ENCODE results near the gene FAM110D. TPM values are rescaled to one million over a fixed set of nuclear protein-coding genes. Genes with fewer than 3 reads are reported as not detected.

Gene FAM110D
- total and polyA plus RNA-seq, 11 donors, result 2.2 to 6.5 (median 3.2) TPM

- peak; percentile 42 to 83 (median 64) for DNase-seq
- Histone ChIP-seq H3K27me3 (peaks cover 0 to 30% (median 0%) of the 10 kb centered on the region in 9 donors), H3K4me1 (peaks cover 0 to 54% (median 28%) of the 10 kb centered on the region in 12 donors), H3K9me3 (no peaks in the 10 kb centered on the region), H3K27ac (peak overlapping the region in 10 of 12 donors; percentile 42 to 76 (median 57)), H3K4me3 (peak overlapping the region in 11 of 12 donors; percentile 27 to 61 (median 49)), H3K36me3 (no peaks in the 10 kb centered on the region)
- peak in 3 of 4 donors; percentile 18 to 33 (median 29) for ATAC-seq
- TF ChIP-seq, protein P1, sequence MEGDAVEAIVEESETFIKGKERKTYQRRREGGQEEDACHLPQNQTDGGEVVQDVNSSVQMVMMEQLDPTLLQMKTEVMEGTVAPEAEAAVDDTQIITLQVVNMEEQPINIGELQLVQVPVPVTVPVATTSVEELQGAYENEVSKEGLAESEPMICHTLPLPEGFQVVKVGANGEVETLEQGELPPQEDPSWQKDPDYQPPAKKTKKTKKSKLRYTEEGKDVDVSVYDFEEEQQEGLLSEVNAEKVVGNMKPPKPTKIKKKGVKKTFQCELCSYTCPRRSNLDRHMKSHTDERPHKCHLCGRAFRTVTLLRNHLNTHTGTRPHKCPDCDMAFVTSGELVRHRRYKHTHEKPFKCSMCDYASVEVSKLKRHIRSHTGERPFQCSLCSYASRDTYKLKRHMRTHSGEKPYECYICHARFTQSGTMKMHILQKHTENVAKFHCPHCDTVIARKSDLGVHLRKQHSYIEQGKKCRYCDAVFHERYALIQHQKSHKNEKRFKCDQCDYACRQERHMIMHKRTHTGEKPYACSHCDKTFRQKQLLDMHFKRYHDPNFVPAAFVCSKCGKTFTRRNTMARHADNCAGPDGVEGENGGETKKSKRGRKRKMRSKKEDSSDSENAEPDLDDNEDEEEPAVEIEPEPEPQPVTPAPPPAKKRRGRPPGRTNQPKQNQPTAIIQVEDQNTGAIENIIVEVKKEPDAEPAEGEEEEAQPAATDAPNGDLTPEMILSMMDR (IDR thresholded peaks at IDR 0.05), result peak; percentile 19 to 91 (median 70)
- TF ChIP-seq POLR2A (IDR thresholded peaks at IDR 0.05), result no peak
- intact Hi-C loops (cut with DNase I), result loop anchor here in 9 of 10 donors (1.0 to 10.0 kb wide), 9 partner anchors 52 to 259 kb away; partner anchors contain the start of genes CEP85 (in 2 of the 9), PDIK1L (in 2 of the 9) and STMN1 (in 1 of the 9)
- WGBS, 4 donors, result 10 to 25% (median 17%) methylated on average over 25 to 72 of the region's 72 CpGs
Measured at GRCh38 chr1:26164036-26164860, 5.4 kb downstream of the FAM110D start.

GRCh38 chr1:26164861-26165842 lies 6.3 kb downstream of the FAM110D start:
- Histone ChIP-seq H3K4me3 (peak overlapping the region in 5 of 12 donors; percentile 42 to 59 (median 49)), H3K27me3 (peaks cover 0 to 30% (median 0%) of the 10 kb centered on the region in 9 donors), H3K4me1 (peaks cover under 1 to 53% (median 30%) of the 10 kb centered on the region in 12 donors), H3K27ac (peak overlapping the region in 10 of 12 donors; percentile 42 to 76 (median 57)), H3K9me3 (no peaks in the 10 kb centered on the region), H3K36me3 (no peaks in the 10 kb centered on the region)
- intact Hi-C loops (cut with DNase I), result loop anchor here (1.0 to 10.0 kb wide), 12 partner anchors 53 to 268 kb away; partner anchors contain the start of genes CEP85 (in 3 of the 10), PDIK1L (in 2 of the 10) and STMN1 (in 1 of the 10)
- 69 to 77% (median 73%) methylated on average over 19 of the region's 19 CpGs for WGBS, 4 donors
- DNase-seq (no peak), ATAC-seq (no peak)
- TF ChIP-seq, protein P1 (IDR thresholded peaks at IDR 0.05), result no peak
- no peak for TF ChIP-seq POLR2A (IDR thresholded peaks at IDR 0.05)

GRCh38 chr1:26166719-26167281 lies 7.9 kb downstream of the FAM110D start:
- H3K9me3 ChIP-seq, result no peaks in the 10 kb centered on the region
- H3K4me3 ChIP-seq, result no peak overlapping the region
- 85 to 91% (median 87%) methylated on average over 4 of the region's 4 CpGs for WGBS, 4 donors
- DNase-seq, result no peak
- TF ChIP-seq, protein P1 (IDR thresholded peaks at IDR 0.05), result no peak
- no peak for TF ChIP-seq POLR2A (IDR thresholded peaks at IDR 0.05)
- no peak for ATAC-seq
- peaks cover 0 to 2% (median 0%) of the 10 kb centered on the region in 9 donors for H3K36me3 ChIP-seq
- H3K4me1 ChIP-seq, result peaks cover 5 to 51% (median 28%) of the 10 kb centered on the region in 12 donors
- intact Hi-C loops (cut with DNase I), result loop anchor here in 5 of 10 donors (5.0 to 10.0 kb wide), 7 partner anchors 59 to 269 kb away; partner anchors contain the start of genes CEP85 (in 1 of the 5) and STMN1 (in 1 of the 5)
- peaks cover 0 to 19% (median 0%) of the 10 kb centered on the region in 9 donors for H3K27me3 ChIP-seq
- no peak overlapping the region for H3K27ac ChIP-seq
